Measurements from ENCODE around the gene CNKSR1. TPM values are rescaled to one million over a fixed set of nuclear protein-coding genes. Genes with fewer than 3 reads are reported as not detected.

The CNKSR1 gene
- total RNA-seq, 2 donors from 2014 or later: 37.3 to 45.6 TPM

Other genes starting within 250 kb of the CNKSR1 start
- 10 to 100 TPM; 49.2 to 51.9 TPM for gene PAFAH2, start 179.4 kb upstream of the CNKSR1 start, total RNA-seq
- under 1 TPM in 1 of 2 donors, not detected in 1; 0.11 TPM for gene EXTL1, start 155.7 kb upstream of the CNKSR1 start, total RNA-seq
- under 1 TPM in 1 of 2 donors, not detected in 1; 0.22 TPM for gene SLC30A2, start 131.4 kb upstream of the CNKSR1 start, total RNA-seq
- gene TRIM63, start 109.9 kb upstream of the CNKSR1 start, total RNA-seq: under 1 TPM; 0.15 to 0.25 TPM
- gene PDIK1L, start 65.7 kb upstream of the CNKSR1 start, total RNA-seq: 10 to 100 TPM; 15.5 to 15.9 TPM
- gene FAM110D, start 18.4 kb upstream of the CNKSR1 start, total RNA-seq: 1 to 10 TPM in 1 of 2 donors, under 1 TPM in 1; 0.85 to 1.0 TPM
- gene C1orf232, start 8.5 kb upstream of the CNKSR1 start, total RNA-seq: not detected
- gene ZNF593, start 7.6 kb upstream of the CNKSR1 start, total RNA-seq: 10 to 100 TPM; 17.6 to 21.2 TPM
- not detected for gene ZNF593OS, start 5.7 kb upstream of the CNKSR1 start, total RNA-seq
- gene CATSPER4, start 13.1 kb downstream of the CNKSR1 start, total RNA-seq: not detected
- gene CEP85, start 56.7 kb downstream of the CNKSR1 start, total RNA-seq: 10 to 100 TPM; 11.4 to 16.7 TPM
- 100 to 1,000 TPM; 401 to 409 TPM for gene SH3BGRL3, start 102.6 kb downstream of the CNKSR1 start, total RNA-seq
- gene UBXN11, start 129.1 kb downstream of the CNKSR1 start, total RNA-seq: 10 to 100 TPM in 1 of 2 donors, 1 to 10 TPM in 1; 10.0 to 13.4 TPM
- 10 to 100 TPM in 1 of 2 donors, 1 to 10 TPM in 1; 5.7 to 12.9 TPM for gene CD52, start 140.5 kb downstream of the CNKSR1 start, total RNA-seq
- 10 to 100 TPM; 21.5 to 69.3 TPM for gene CRYBG2, start 176.6 kb downstream of the CNKSR1 start, total RNA-seq
- not detected for gene ZNF683, start 195.3 kb downstream of the CNKSR1 start, total RNA-seq
- gene LIN28A, start 233.3 kb downstream of the CNKSR1 start, total RNA-seq: not detected